HepG2 (cell line): ENCODE data around the gene MYH7. TPM values are rescaled to one million over a fixed set of nuclear protein-coding genes. Genes with fewer than 3 reads are reported as not detected.

Experiments used
- AKAP8 ChIP-seq: sonication (generic); formaldehyde crosslinking; IDR thresholded peaks from 2 replicates; pipeline ENCODE4 v1.5.1; 2020; ENCODE audit warnings: mild to moderate bottlenecking, missing genetic modification reagents
- BRD4 ChIP-seq: sonication (generic); formaldehyde crosslinking; IDR thresholded peaks from 2 replicates; pipeline ENCODE4 v1.4.0; 2020; ENCODE audit warnings: missing genetic modification reagents
- CBFB ChIP-seq: sonication (generic); formaldehyde crosslinking; IDR thresholded peaks from 2 replicates; pipeline ENCODE4 v1.4.0; 2020; ENCODE audit warnings: missing genetic modification reagents
- EHMT2 ChIP-seq: fragments of 200-600 bp; sonication (generic); IDR thresholded peaks from 2 replicates; pipeline ENCODE4 v1.7.0; 2017; ENCODE audit warnings: antibody characterized with exemption, low read depth, low read length, borderline replicate concordance
- HDAC6 ChIP-seq: fragments of 200-600 bp; sonication (generic); IDR thresholded peaks from 2 replicates; pipeline ENCODE4 v1.7.0; 2017; ENCODE audit warnings: mild to moderate bottlenecking, antibody characterized with exemption, low read length, low read depth
- HOXA5 ChIP-seq: sonication (generic); formaldehyde crosslinking; IDR thresholded peaks from 2 replicates; pipeline ENCODE4 v1.4.0; 2020; ENCODE audit warnings: missing genetic modification reagents
- KDM5B ChIP-seq: sonication (generic); formaldehyde crosslinking; IDR thresholded peaks from 2 replicates; pipeline ENCODE4 v1.4.0; 2020; ENCODE audit warnings: missing genetic modification reagents, mild to moderate bottlenecking, borderline replicate concordance
- KLF12 ChIP-seq: sonication (generic); formaldehyde crosslinking; IDR thresholded peaks from 2 replicates; pipeline ENCODE4 v1.4.0; 2020; ENCODE audit warnings: missing genetic modification reagents, borderline replicate concordance
- MIER2 ChIP-seq: IDR thresholded peaks from 2 replicates; pipeline ENCODE4 v1.6.1; 2016; ENCODE audit warnings: missing biosample characterization, missing genetic modification reagents
- REST ChIP-seq, 2 experiments: IDR thresholded peaks; 2 replicates each; pipeline ENCODE4 v1.6.1; 2011 to 2012; ENCODE audit warnings: low read length in 2 of 2, borderline replicate concordance in 1 of 2, low read depth in 1 of 2, mild to moderate bottlenecking in 1 of 2, moderate library complexity in 1 of 2
- SNAPC2 ChIP-seq: sonication (generic); formaldehyde crosslinking; IDR thresholded peaks from 2 replicates; pipeline ENCODE4 v1.8.1; 2022; ENCODE audit warnings: mild to moderate bottlenecking, missing genetic modification reagents
- TAF15 ChIP-seq: fragments of 200-400 bp; formaldehyde crosslinking; IDR thresholded peaks from one replicate; pipeline ENCODE4 v1.6.1; 2018; ENCODE audit warnings: mild to moderate bottlenecking, low read depth, low read length; ENCODE audit not compliant: poor library complexity, severe bottlenecking
- TGIF2 ChIP-seq: IDR thresholded peaks from 2 replicates; pipeline ENCODE4 v1.6.1; 2016; ENCODE audit warnings: control low read depth, missing compliant biosample characterization
- TOPORS ChIP-seq: sonication (generic); formaldehyde crosslinking; IDR thresholded peaks from 2 replicates; pipeline ENCODE4 v1.8.0; 2023; ENCODE audit warnings: mild to moderate bottlenecking, missing genetic modification reagents
- ZBTB25 ChIP-seq: IDR thresholded peaks from 2 replicates; pipeline ENCODE4 v1.6.1; 2018; ENCODE audit warnings: missing genetic modification reagents
- ZBTB33 ChIP-seq: sonication (generic); formaldehyde crosslinking; IDR thresholded peaks from 2 replicates; pipeline ENCODE4 v1.4.0; 2020; ENCODE audit warnings: missing genetic modification reagents
- ZBTB49 ChIP-seq: sonication (generic); formaldehyde crosslinking; IDR thresholded peaks from 2 replicates; pipeline ENCODE4 v1.4.0; 2020; ENCODE audit warnings: missing genetic modification reagents, borderline replicate concordance
- ZFP36L2 ChIP-seq: sonication (generic); formaldehyde crosslinking; IDR thresholded peaks from 2 replicates; pipeline ENCODE4 v1.4.0; 2020; ENCODE audit warnings: missing genetic modification reagents
- ZNF256 ChIP-seq: sonication (generic); formaldehyde crosslinking; conservative IDR thresholded peaks from 2 replicates; pipeline ENCODE4 v1.4.0; 2020; ENCODE audit warnings: missing genetic modification reagents
- ZNF432 ChIP-seq: sonication (generic); formaldehyde crosslinking; IDR thresholded peaks from 2 replicates; pipeline ENCODE4 v1.5.0; 2020; ENCODE audit warnings: missing genetic modification reagents, mild to moderate bottlenecking, borderline replicate concordance
- ZNF615 ChIP-seq: sonication (generic); formaldehyde crosslinking; IDR thresholded peaks from 2 replicates; pipeline ENCODE4 v1.5.0; 2020; ENCODE audit warnings: mild to moderate bottlenecking, missing genetic modification reagents, borderline replicate concordance
- polyA plus RNA-seq, 8 experiments: library from polyadenylated mRNA; depleted of rRNA in 3 of 8; stranded (reverse) in 7 of 8; unstranded in 1 of 8; fragments of >200 nt; fragmentation: Illumina TruSeq in 4 of 8; extraction: Trizol in 4 of 8; gene quantifications; 2 replicates each; pipeline versions ENCODE4 v1.2.1 to v1.2.3, GENCODE V29; 2011 to 2016; ENCODE audit warnings: low read depth in 4 of 8, missing spikeins in 1 of 8, mixed read lengths in 1 of 8; ENCODE audit not compliant: insufficient read depth in 1 of 8
- total RNA-seq, 5 experiments: library from RNA; depleted of rRNA; stranded (reverse); fragments of >200 nt; fragmentation: Illumina TruSeq; extraction: Trizol; gene quantifications; 2 replicates each; pipeline ENCODE4 v1.2.3, GENCODE V29; 2016; ENCODE audit warnings: low read depth in 1 of 5

MYH7 gene
- total and polyA plus RNA-seq, 2 of the 13 experiments (the other 11 are each of a cell fraction or from before 2014, with no cell fraction given), result 0.04 TPM; not detected in 1

GRCh38 chr14:23481362-23481970 lies 46.0 kb upstream of the MYH7 start (continued):
- TF ChIP-seq ZBTB33 (CRISPR knock-in tag) (no peak), ZNF432 (CRISPR knock-in tag) (no peak), TAF15 (no peak), BRD4 (CRISPR knock-in tag) (no peak), ZBTB49 (CRISPR knock-in tag) (no peak), TOPORS (CRISPR knock-in tag) (0 out of 2 replicates have a peak, but pooled peaks have one; percentile 47), SNAPC2 (CRISPR knock-in tag) (0 out of 2 replicates have a peak, but pooled peaks have one; percentile 27), ZFP36L2 (CRISPR knock-in tag) (no peak), HDAC6 (no peak), ZNF256 (CRISPR knock-in tag) (0 out of 2 replicates have a peak, but pooled peaks have one; percentile 62), MIER2 (CRISPR knock-in tag) (peak; percentile 96), EHMT2 (peak; percentile 98), TGIF2 (CRISPR knock-in tag) (no peak), AKAP8 (CRISPR knock-in tag) (no peak), CBFB (CRISPR knock-in tag) (no peak), KDM5B (no peak), ZNF615 (CRISPR knock-in tag) (0 out of 2 replicates have a peak, but pooled peaks have one; percentile 40), KLF12 (0 out of 2 replicates have a peak, but pooled peaks have one; percentile 27), REST (IDR thresholded peaks at IDR 0.05; ENCODE audit: borderline replicate concordance in 1 of 2, low read depth in 1 of 2, low read length in 2 of 2) (peak; percentile 58 to 94), ZBTB25 (CRISPR knock-in tag) (no peak), HOXA5 (0 out of 2 replicates have a peak, but pooled peaks have one; percentile 38)
- TF ChIP-seq, all 625 proteins: peak for 19
